GM12878 (cell line): Measurements from ENCODE around the gene TRIM17. TPM values are rescaled to one million over a fixed set of nuclear protein-coding genes. Genes with fewer than 3 reads are reported as not detected.

Experiments
- FOXM1 ChIP-seq: IDR thresholded peaks from 2 replicates; pipeline ENCODE4 v1.6.1; 2012; ENCODE audit warnings: low read depth, mild to moderate bottlenecking, inconsistent platforms, low read length, moderate library complexity
- NFIC ChIP-seq: IDR thresholded peaks from 2 replicates; pipeline ENCODE4 v1.6.1; 2012; ENCODE audit warnings: low read depth, mild to moderate bottlenecking, inconsistent platforms, low read length, moderate library complexity
- PBX3 ChIP-seq: IDR thresholded peaks from 2 replicates; pipeline ENCODE4 v1.6.1; 2011; ENCODE audit warnings: mild to moderate bottlenecking, low read depth, low read length, moderate library complexity; ENCODE audit not compliant: insufficient replicate concordance
- RBBP5 ChIP-seq: fragments of 200-600 bp; sonication (generic); conservative IDR thresholded peaks from 2 replicates; pipeline ENCODE4 v1.6.1; 2016
- SIN3A ChIP-seq: IDR thresholded peaks from 2 replicates; pipeline ENCODE4 v1.6.1; 2012; ENCODE audit warnings: low read depth, low read length, improper control_type of control experiment
- SMAD1 ChIP-seq: fragments of 450-650 bp; IDR thresholded peaks from 2 replicates; pipeline ENCODE4 v1.6.1; 2018; ENCODE audit warnings: mild to moderate bottlenecking, low read depth; ENCODE audit not compliant: partially characterized antibody
- ZNF687 ChIP-seq: fragments of 450-650 bp; IDR thresholded peaks from 2 replicates; pipeline ENCODE4 v1.6.1; 2017; ENCODE audit warnings: mild to moderate bottlenecking, moderate library complexity
- polyA plus RNA-seq, 11 experiments: library from polyadenylated mRNA; depleted of rRNA in 4 of 11; unstranded in 6 of 11; stranded (reverse) in 5 of 11; fragments of >200 nt; fragmentation: Nextera tagmentation in 4 of 11; fragmentation: Illumina TruSeq in 1 of 11; extraction: Ambion mirVana in 4 of 11; extraction: Trizol in 1 of 11; gene quantifications; 1 replicate in 1 of 11; 2 replicates in 10 of 11; pipeline versions ENCODE4 v1.2.1 to v1.2.3, GENCODE V29; 2011 to 2016; ENCODE audit warnings: inconsistent platforms in 2 of 11, missing spikeins in 2 of 11, low read depth in 1 of 11
- total RNA-seq, 4 experiments: library from RNA; depleted of rRNA in 3 of 4; stranded (reverse); fragments of >200 nt in 3 of 4; fragmentation: Illumina TruSeq in 1 of 4; extraction: Trizol in 1 of 4; gene quantifications; 2 replicates each; pipeline versions ENCODE4 v1.2.1 to v1.2.3, GENCODE V29; 2013 to 2021

The TRIM17 gene
- total and polyA plus RNA-seq, 10 of the 15 experiments (the other 5 are each of a cell fraction or from before 2014, with no cell fraction given), result 0.16 to 0.32 TPM; not detected in 8

DNA sequence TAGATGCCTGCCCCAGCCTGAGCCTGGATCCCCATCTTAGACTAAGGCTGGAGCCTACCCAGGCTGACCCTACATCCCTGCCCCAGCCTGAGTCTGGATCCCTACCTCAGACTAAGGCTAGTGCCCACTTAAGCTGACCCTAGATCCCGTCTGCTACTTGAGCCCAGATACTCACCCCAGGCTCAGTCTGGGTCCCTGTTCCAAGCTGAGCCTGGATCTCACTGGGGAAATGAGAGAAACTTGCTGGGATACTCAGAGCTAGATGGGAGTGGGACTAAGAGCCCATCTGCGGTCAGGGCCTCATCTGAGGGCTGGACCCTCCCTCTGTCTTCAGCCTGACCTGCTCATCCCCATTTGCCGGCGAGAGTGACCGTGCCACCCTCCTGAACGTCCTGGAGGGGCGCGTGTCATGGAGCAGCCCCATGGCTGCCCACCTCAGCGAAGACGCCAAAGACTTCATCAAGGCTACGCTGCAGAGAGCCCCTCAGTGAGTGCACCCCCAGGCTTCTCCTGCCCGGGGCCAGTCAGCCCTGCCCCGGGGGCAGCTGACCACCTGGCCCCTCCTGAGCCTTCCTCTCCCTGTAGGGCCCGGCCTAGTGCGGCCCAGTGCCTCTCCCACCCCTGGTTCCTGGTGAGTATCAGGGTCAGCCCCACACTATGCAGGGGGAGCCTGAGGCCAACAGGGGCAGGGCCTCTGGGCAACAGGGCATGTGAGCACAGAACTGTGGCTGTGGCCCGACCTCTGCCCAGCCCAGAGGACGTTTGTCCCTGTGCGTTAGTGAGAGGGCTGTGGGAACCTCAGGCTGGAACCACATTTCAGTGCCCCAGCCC, 46.8 kb downstream of the TRIM17 start (continued):
- no peak for TF ChIP-seq ZNF687
- TF ChIP-seq FOXM1, result no peak
- no peak for TF ChIP-seq SIN3A
- no peak for TF ChIP-seq NFIC
- TF ChIP-seq PBX3, result no peak
- TF ChIP-seq RBBP5, result no peak
- no peak for TF ChIP-seq SMAD1
